SU-DHL-6 (cell line): ENCODE data around the gene RPS15.
A peak's percentile ranks its signal among the peaks of the same experiment; 100 is the strongest.

Source experiments
- H2AFZ ChIP-seq: fragments of 200-600 bp; sonication (generic); 2 replicates; pipeline ENCODE4 v1.6.1; 2014; ENCODE audit warnings: low read depth, mild to moderate bottlenecking, moderate library complexity, mixed read lengths, antibody characterized with exemption, low read length; ENCODE audit not compliant: severe bottlenecking
- H3F3A ChIP-seq: fragments of 200-600 bp; shearing (Covaris generic); 2 replicates; pipeline ENCODE4 v1.6.0; 2016; ENCODE audit warnings: antibody characterized with exemption, mild to moderate bottlenecking; ENCODE audit not compliant: insufficient read depth
- H3K27ac ChIP-seq: fragments of 200-600 bp; sonication (generic); 2 replicates; pipeline ENCODE4 v1.5.1; 2016; ENCODE audit warnings: low read depth, mild to moderate bottlenecking, low read length, moderate library complexity, mixed read lengths
- H3K27me3 ChIP-seq: fragments of 200-600 bp; sonication (generic), shearing (Covaris generic); 2 replicates; pipeline ENCODE4 v1.6.0; 2014; ENCODE audit warnings: mild to moderate bottlenecking, low read length
- H3K36me3 ChIP-seq: fragments of 200-600 bp; sonication (generic); 2 replicates; pipeline ENCODE4 v1.6.1; 2014; ENCODE audit warnings: mild to moderate bottlenecking, low read length, mixed read lengths
- H3K4me2 ChIP-seq: fragments of 300-600, 200-600 bp; shearing (Covaris generic), sonication (generic); 2 replicates; pipeline ENCODE4 v1.6.0; 2014; ENCODE audit warnings: low read length, low read depth, mild to moderate bottlenecking; ENCODE audit not compliant: poor library complexity, severe bottlenecking
- H3K4me3 ChIP-seq: fragments of 200-600 bp; sonication (generic); 2 replicates; pipeline ENCODE4 v1.5.1; 2014; ENCODE audit warnings: antibody characterized with exemption, low read length, mild to moderate bottlenecking, mixed read lengths; ENCODE audit not compliant: insufficient read depth, poor library complexity, severe bottlenecking
- H3K79me2 ChIP-seq: fragments of 200-600 bp; sonication (generic); 2 replicates; pipeline ENCODE4 v1.6.1; 2014; ENCODE audit warnings: mild to moderate bottlenecking, low read length, moderate library complexity; ENCODE audit not compliant: insufficient read depth
- H3K9ac ChIP-seq: fragments of 200-600 bp; sonication (generic); 2 replicates; pipeline ENCODE4 v1.7.0; 2014; ENCODE audit warnings: mild to moderate bottlenecking, low read length
- H3K9me2 ChIP-seq: fragments of 200-600 bp; sonication (generic); replicated peaks from 2 replicates; pipeline ENCODE4 v1.6.1; 2014; ENCODE audit warnings: low read length; ENCODE audit not compliant: insufficient read depth
- H3K9me3 ChIP-seq: fragments of 200-600 bp; sonication (generic); 2 replicates; pipeline ENCODE4 v1.6.1; 2014; ENCODE audit warnings: low read length, mixed read lengths; ENCODE audit not compliant: insufficient read depth
- H4K20me1 ChIP-seq: fragments of 200-600 bp; sonication (generic); 2 replicates; pipeline ENCODE4 v1.6.1; 2014; ENCODE audit warnings: low read depth, mild to moderate bottlenecking, antibody characterized with exemption, low read length, moderate library complexity, mixed read lengths
- EZH2phosphoT487 ChIP-seq: fragments of 200-600 bp; sonication (generic), shearing (Covaris generic); conservative IDR thresholded peaks from 2 replicates; pipeline ENCODE4 v1.6.1; 2018; ENCODE audit warnings: mild to moderate bottlenecking, antibody characterized with exemption, low read length, moderate library complexity, mixed read lengths
- TF ChIP-seq, protein P1 (sequence below): fragments of 200-600 bp; sonication (generic); IDR thresholded peaks from one replicate; pipeline ENCODE4 v1.5.1; 2017; ENCODE audit warnings: antibody characterized with exemption, mild to moderate bottlenecking, low read length, moderate library complexity; ENCODE audit not compliant: insufficient read depth, poor library complexity, severe bottlenecking

The RPS15 gene

DNA sequence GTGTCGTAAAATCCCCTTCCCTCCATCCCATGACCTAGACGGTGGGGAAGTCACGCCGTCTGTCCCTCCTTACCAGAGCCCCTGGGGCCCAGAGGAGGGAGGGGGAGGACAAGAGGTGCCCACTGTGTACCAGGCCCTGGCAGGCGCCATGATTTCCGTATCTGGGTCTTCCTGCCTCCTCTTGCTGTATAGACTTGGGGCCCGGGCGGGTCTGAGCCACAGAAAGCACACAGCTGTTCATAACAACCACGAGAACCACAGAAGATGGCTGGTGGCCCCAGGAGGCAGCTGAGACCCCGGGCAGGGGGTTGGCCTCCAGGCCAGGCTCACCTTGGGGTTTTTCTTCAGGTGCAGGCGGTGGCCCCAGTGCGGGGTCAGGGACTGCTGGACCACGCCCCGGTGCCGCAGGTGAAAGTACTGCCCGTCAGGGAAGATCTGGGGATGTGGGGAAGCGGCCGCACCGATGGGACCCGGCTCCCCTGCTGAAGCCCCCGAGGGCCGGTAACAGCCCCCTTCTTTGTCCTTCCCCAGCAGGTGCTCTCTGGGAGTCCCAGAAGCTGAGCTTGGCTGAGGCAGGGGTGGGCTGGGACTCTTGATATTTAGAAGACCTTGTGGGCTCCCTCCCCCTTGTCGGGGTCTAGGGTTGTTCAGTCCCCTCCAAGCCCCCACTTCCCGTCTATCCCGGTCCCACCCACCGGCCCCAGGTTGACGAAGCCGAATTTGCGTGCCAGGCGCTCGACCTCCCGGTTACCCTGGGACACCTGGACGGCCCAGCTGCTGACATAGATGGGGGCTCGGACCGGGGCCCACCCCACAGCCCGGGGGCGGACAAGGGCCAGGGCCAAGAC lies 51.5 kb downstream of the RPS15 start:
- peak overlapping the region; percentile 46; the same call in 1 of the 2 replicates for H3K9ac ChIP-seq
- H3K79me2 ChIP-seq: no peaks in the 10 kb centered on the region
- H3K4me3 ChIP-seq: peak overlapping the region; percentile 53
- H3K9me3 ChIP-seq: no peaks in the 10 kb centered on the region
- H3F3A ChIP-seq: no peaks in the 10 kb centered on the region
- H3K9me2 ChIP-seq: no peaks in the 10 kb centered on the region
- H3K27ac ChIP-seq: no peak overlapping the region
- H3K27me3 ChIP-seq: no peaks in the 10 kb centered on the region
- peak overlapping the region; percentile 71 for H3K4me2 ChIP-seq
- no peaks in the 10 kb centered on the region for H3K36me3 ChIP-seq
- peak overlapping the region; percentile 75 for H2AFZ ChIP-seq
- H4K20me1 ChIP-seq: no peaks in the 10 kb centered on the region
- TF ChIP-seq, protein P1, sequence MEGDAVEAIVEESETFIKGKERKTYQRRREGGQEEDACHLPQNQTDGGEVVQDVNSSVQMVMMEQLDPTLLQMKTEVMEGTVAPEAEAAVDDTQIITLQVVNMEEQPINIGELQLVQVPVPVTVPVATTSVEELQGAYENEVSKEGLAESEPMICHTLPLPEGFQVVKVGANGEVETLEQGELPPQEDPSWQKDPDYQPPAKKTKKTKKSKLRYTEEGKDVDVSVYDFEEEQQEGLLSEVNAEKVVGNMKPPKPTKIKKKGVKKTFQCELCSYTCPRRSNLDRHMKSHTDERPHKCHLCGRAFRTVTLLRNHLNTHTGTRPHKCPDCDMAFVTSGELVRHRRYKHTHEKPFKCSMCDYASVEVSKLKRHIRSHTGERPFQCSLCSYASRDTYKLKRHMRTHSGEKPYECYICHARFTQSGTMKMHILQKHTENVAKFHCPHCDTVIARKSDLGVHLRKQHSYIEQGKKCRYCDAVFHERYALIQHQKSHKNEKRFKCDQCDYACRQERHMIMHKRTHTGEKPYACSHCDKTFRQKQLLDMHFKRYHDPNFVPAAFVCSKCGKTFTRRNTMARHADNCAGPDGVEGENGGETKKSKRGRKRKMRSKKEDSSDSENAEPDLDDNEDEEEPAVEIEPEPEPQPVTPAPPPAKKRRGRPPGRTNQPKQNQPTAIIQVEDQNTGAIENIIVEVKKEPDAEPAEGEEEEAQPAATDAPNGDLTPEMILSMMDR: no peak
- no peak for TF ChIP-seq EZH2phosphoT487
